Gastrocnemius medialis (tissue), 4 donors: ENCODE measurements around the gene PGS1. TPM values are rescaled to one million over a fixed set of nuclear protein-coding genes. Genes with fewer than 3 reads are reported as not detected.

Experiments
- ATAC-seq, 2 donors: fragments of 150-250 bp; one replicate each; pipeline ENCODE4 v1.9.1; 2016
- DNase-seq, 2 donors: peaks; one replicate each; pipeline ENCODE4 v3.0.0-alpha.2; 2019
- H3K27ac ChIP-seq, 4 donors: fragments of 200-600 bp; sonication (generic); 1 replicate in 1 of 4; 2 replicates in 3 of 4; pipeline ENCODE4 v1.5.1; 2016 to 2018; ENCODE audit warnings: mild to moderate bottlenecking in 2 of 4, moderate library complexity in 1 of 4
- H3K27me3 ChIP-seq, 3 donors: fragments of 200-600 bp; sonication (generic) in 2 of 3; 1 replicate in 1 of 3; 2 replicates in 2 of 3; pipeline versions ENCODE4 v1.5.1 to v1.6.0; 2016 to 2019; ENCODE audit warnings: mild to moderate bottlenecking in 1 of 3, moderate library complexity in 1 of 3
- H3K36me3 ChIP-seq, 2 donors: fragments of 200-600 bp; sonication (generic) in 1 of 2; one replicate each; pipeline ENCODE4 v1.5.1; 2017 to 2018
- H3K4me1 ChIP-seq, 2 donors: fragments of 200-600 bp; sonication (generic) in 1 of 2; one replicate each; pipeline ENCODE4 v1.5.1; 2016 to 2017; ENCODE audit warnings: mild to moderate bottlenecking in 2 of 2
- H3K4me3 ChIP-seq, 4 donors: fragments of 200-600 bp; sonication (generic) in 3 of 4; 1 replicate in 1 of 4; 2 replicates in 3 of 4; pipeline ENCODE4 v1.5.1; 2016 to 2019; ENCODE audit warnings: mild to moderate bottlenecking in 2 of 4
- H3K9me3 ChIP-seq, 3 donors: fragments of 200-600 bp; sonication (generic) in 2 of 3; 1 replicate in 1 of 3; 2 replicates in 2 of 3; pipeline ENCODE4 v1.5.1; 2016 to 2019
- CTCF ChIP-seq, 5 experiments: fragments of 450-650 bp in 3 of 5; fragments of 200-600 bp in 2 of 5; sonication (generic) in 2 of 5; IDR thresholded peaks in 4 of 5; conservative IDR thresholded peaks in 1 of 5; 1 replicate in 4 of 5; 2 replicates in 1 of 5; pipeline ENCODE4 v1.5.1; 2016 to 2019; ENCODE audit warnings: antibody characterized with exemption in 5 of 5, mild to moderate bottlenecking in 3 of 5, moderate library complexity in 3 of 5
- POLR2A ChIP-seq, 2 donors: fragments of 450-650 bp; IDR thresholded peaks; one replicate each; pipeline ENCODE4 v1.6.1; 2017; ENCODE audit warnings: antibody characterized with exemption in 2 of 2, mild to moderate bottlenecking in 2 of 2, moderate library complexity in 2 of 2
- in situ Hi-C, 4 donors: fragments of 200-750 bp; cut with MboI; loops; one replicate each; pipeline versions ENCODE4 v1.15.0 to v1.8.0; 2017; ENCODE audit warnings: low sequenced_read_pairs in 4 of 4
- intact Hi-C: fragments of 100-400 bp; cut with DNase I; formaldehyde crosslinking; loops from one replicate; pipeline ENCODE4 v1.15.1; 2023; ENCODE audit warnings: low total_unique reads
- total RNA-seq, 4 donors: library from RNA; depleted of rRNA; stranded (reverse); fragments of >200 nt; gene quantifications; one replicate each; pipeline versions ENCODE4 v1.1.0 to v1.2.3, GENCODE V29; 2016

Gene PGS1
- total RNA-seq, 4 donors from 2014 or later: 16.6 to 30.0 (median 21.8) TPM

GRCh38 chr17:78343543-78344201 is 34.8 kb upstream of the PGS1 start:
- in situ Hi-C loops (no loop called here), intact Hi-C loops (no loop called here)
- DNase-seq (peak in 1 of 2 donors; percentile 50), ATAC-seq (no peak)
- Histone ChIP-seq H3K4me1 (peaks cover 64% of the 10 kb centered on the region in 2 donors), H3K36me3 (no peaks in the 10 kb centered on the region), H3K4me3 (no peak overlapping the region), H3K9me3 (no peaks in the 10 kb centered on the region), H3K27ac (peak overlapping the region; percentile 87 to 99 (median 95)), H3K27me3 (no peaks in the 10 kb centered on the region)
- TF ChIP-seq CTCF (IDR thresholded peaks at IDR 0.05 in 4 of 5, conservative IDR thresholded peaks at IDR 0.05 in 1 of 5) (no peak), POLR2A (IDR thresholded peaks at IDR 0.05) (no peak)

- Histone ChIP-seq H3K4me3 (no peak overlapping the region), H3K4me1 (peaks cover 64% of the 10 kb centered on the region in 2 donors)
- intact Hi-C loops: no loop called here
These were observed 33.8 kb upstream of the PGS1 start for GRCh38 chr17:78344666-78345065.

DNA sequence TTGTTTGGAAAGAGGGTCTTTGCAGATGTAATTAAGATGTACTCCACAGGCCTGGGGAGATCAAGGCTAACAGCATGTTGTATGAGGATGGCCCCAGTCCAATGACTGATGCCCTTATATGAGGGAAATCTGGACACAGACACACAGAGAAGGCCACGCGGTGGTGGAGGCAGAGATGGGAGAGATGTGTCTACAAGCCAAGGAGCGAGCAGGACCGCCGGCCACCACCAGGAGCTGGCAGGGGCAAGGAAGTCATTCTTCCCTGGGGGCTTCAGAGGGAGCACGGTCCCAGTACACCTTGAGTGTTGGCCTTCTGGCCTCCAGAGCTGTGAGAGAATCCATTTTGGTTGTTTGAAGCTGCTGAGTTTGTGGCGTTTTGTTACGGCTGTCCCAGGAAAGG is 33.3 kb upstream of the PGS1 start:
- ATAC-seq (no peak), DNase-seq (no peak)
- H3K4me3 ChIP-seq: no peak overlapping the region
- peak overlapping the region; percentile 81 to 95 (median 86) for H3K27ac ChIP-seq
- no peaks in the 10 kb centered on the region for H3K36me3 ChIP-seq
- in situ Hi-C loops: no loop called here
- H3K4me1 ChIP-seq: peaks cover 64% of the 10 kb centered on the region in 2 donors
- intact Hi-C loops: no loop called here
- no peaks in the 10 kb centered on the region for H3K9me3 ChIP-seq
- TF ChIP-seq POLR2A (IDR thresholded peaks at IDR 0.05): no peak
- TF ChIP-seq CTCF (IDR thresholded peaks at IDR 0.05 in 4 of 5, conservative IDR thresholded peaks at IDR 0.05 in 1 of 5): peak in 3 of 5 experiments; percentile 9 to 30 (median 24)
- H3K27me3 ChIP-seq: no peaks in the 10 kb centered on the region

More at GRCh38 chr17:78344666-78345065, 33.8 kb upstream of the PGS1 start:
- Histone ChIP-seq H3K27me3 (no peaks in the 10 kb centered on the region), H3K36me3 (no peaks in the 10 kb centered on the region), H3K9me3 (no peaks in the 10 kb centered on the region), H3K27ac (peak overlapping the region; percentile 81 to 95 (median 86))
- in situ Hi-C loops: no loop called here
- no peak for DNase-seq
- ATAC-seq: no peak
- no peak for TF ChIP-seq CTCF (IDR thresholded peaks at IDR 0.05 in 4 of 5, conservative IDR thresholded peaks at IDR 0.05 in 1 of 5)
- no peak for TF ChIP-seq POLR2A (IDR thresholded peaks at IDR 0.05)

- peaks cover 69 to 70% of the 10 kb centered on the region in 2 donors for H3K4me1 ChIP-seq
- TF ChIP-seq POLR2A (IDR thresholded peaks at IDR 0.05): no peak
- no peak for TF ChIP-seq CTCF (IDR thresholded peaks at IDR 0.05 in 4 of 5, conservative IDR thresholded peaks at IDR 0.05 in 1 of 5)
- DNase-seq (peak; percentile 52 to 75), ATAC-seq (peak; percentile 71 to 72)
- H3K27ac ChIP-seq: peak overlapping the region; percentile 81 to 95 (median 86)
- H3K4me3 ChIP-seq: no peak overlapping the region
- H3K27me3 ChIP-seq: no peaks in the 10 kb centered on the region
- no peaks in the 10 kb centered on the region for H3K9me3 ChIP-seq
- in situ Hi-C loops: no loop called here
- intact Hi-C loops: no loop called here
- no peaks in the 10 kb centered on the region for H3K36me3 ChIP-seq
These were observed 32.5 kb upstream of the PGS1 start for GRCh38 chr17:78345791-78346494.
